HCT116 (cell line): ENCODE results near the gene WDR5. TPM values are rescaled to one million over a fixed set of nuclear protein-coding genes. Genes with fewer than 3 reads are reported as not detected.

ENCODE experiments used
- ATAC-seq: fragments of 200-7000 bp; cut with Tn5 transposase; 2 replicates; pipeline ENCODE4 v1.9.1; 2020; ENCODE audit warnings: mild to moderate bottlenecking, moderate library complexity
- BruUV-seq: library from RNA; stranded (reverse); fragments of 400-500 nt; replicated peaks from 2 replicates; lab custom pipeline; 2021; lab: Mats Ljungman, UMichigan
- CTCF ChIA-PET: fragments of 300-600 bp; sonication (Branson Sonifier 250); formaldehyde crosslinking; loops from one replicate; lab custom pipeline; 2021; ENCODE audit warnings: antibody characterized with exemption; lab: Charles Lee
- POLR2A ChIA-PET: fragments of 300-600, 350-600 bp; sonication (Branson Sonifier 250); formaldehyde crosslinking; loops from one replicate; lab custom pipeline; 2021; ENCODE audit warnings: antibody characterized with exemption; lab: Charles Lee
- RAD21 ChIA-PET, 2 experiments: fragments of 300-600 bp; sonication (Branson Sonifier 250); formaldehyde crosslinking; loops; one replicate each; lab custom pipeline; 2023; ENCODE audit warnings: low total read pairs in 2 of 2; ENCODE audit not compliant: uncharacterized antibody in 2 of 2, unreplicated experiment in 2 of 2, low non-redundant PET in 1 of 2; lab: Charles Lee
- DNase-seq: peaks from one replicate; pipeline ENCODE4 v3.0.0-alpha.2; 2010; ENCODE audit warnings: low read depth, low spot score
- H2AFZ ChIP-seq: fragments of 200-600 bp; shearing (Covaris generic), sonication (generic); 2 replicates; pipeline ENCODE4 v1.6.1; 2017; ENCODE audit warnings: low read depth, mixed run types, mixed read lengths, antibody characterized with exemption, low read length; ENCODE audit not compliant: poor library complexity, severe bottlenecking
- H3K27ac ChIP-seq: 2 replicates; pipeline ENCODE4 v1.5.1; 2012; ENCODE audit warnings: low read depth, low read length
- H3K27me3 ChIP-seq: fragments of 200-600 bp; sonication (generic); 2 replicates; pipeline ENCODE4 v1.6.1; 2016; ENCODE audit warnings: mixed run types, low read length, mixed read lengths; ENCODE audit not compliant: insufficient read depth
- H3K36me3 ChIP-seq, 2 experiments: fragments of 200-500 bp in 1 of 2; fragments of 200-600 bp in 1 of 2; sonication (Bioruptor generic) in 1 of 2; sonication (generic) in 1 of 2; 2 replicates each; pipeline versions ENCODE4 v1.5.1 to v1.6.1; 2014 to 2016; ENCODE audit warnings: low read length in 2 of 2, inconsistent platforms in 1 of 2, mixed read lengths in 1 of 2, mixed run types in 1 of 2; ENCODE audit not compliant: insufficient read depth in 2 of 2, control insufficient read depth in 1 of 2
- H3K4me1 ChIP-seq, 2 experiments: fragments of 200-600 bp in 1 of 2; sonication (generic) in 1 of 2; 2 replicates each; pipeline versions ENCODE4 v1.5.1 to v1.6.1; 2012 to 2017; ENCODE audit warnings: low read length in 2 of 2, inconsistent platforms in 1 of 2, mild to moderate bottlenecking in 1 of 2, mixed read lengths in 1 of 2, mixed run types in 1 of 2, moderate library complexity in 1 of 2; ENCODE audit not compliant: insufficient read depth in 2 of 2, control insufficient read depth in 1 of 2
- H3K4me2 ChIP-seq: fragments of 200-600 bp; sonication (generic); 2 replicates; pipeline ENCODE4 v1.6.1; 2017; ENCODE audit warnings: mixed run types, low read length, mixed read lengths
- H3K4me3 ChIP-seq, 2 experiments: fragments of 200-600 bp in 1 of 2; sonication (generic) in 1 of 2; replicated peaks in 1 of 2; 2 replicates each; pipeline ENCODE4 v1.5.1; 2011 to 2016; ENCODE audit warnings: low read length in 2 of 2, control low read depth in 1 of 2, low read depth in 1 of 2, mild to moderate bottlenecking in 1 of 2, mixed read lengths in 1 of 2, mixed run types in 1 of 2
- H3K79me2 ChIP-seq: fragments of 200-600 bp; sonication (generic); 2 replicates; pipeline ENCODE4 v1.6.1; 2017; ENCODE audit warnings: mild to moderate bottlenecking, mixed run types, low read length, moderate library complexity, mixed read lengths; ENCODE audit not compliant: insufficient read depth
- H3K9ac ChIP-seq: fragments of 200-600 bp; sonication (generic); 2 replicates; pipeline ENCODE4 v1.6.1; 2016; ENCODE audit warnings: low read length, mixed read lengths
- H3K9me2 ChIP-seq: fragments of 200-600 bp; sonication (generic), shearing (Covaris generic); 2 replicates; pipeline ENCODE4 v1.6.1; 2017; ENCODE audit warnings: mixed run types, mild to moderate bottlenecking, moderate library complexity; ENCODE audit not compliant: insufficient read depth
- H3K9me3 ChIP-seq, 2 experiments: fragments of 200-500 bp in 1 of 2; fragments of 200-600 bp in 1 of 2; sonication (Bioruptor generic) in 1 of 2; sonication (generic) in 1 of 2; 2 replicates each; pipeline ENCODE4 v1.6.1; 2014 to 2017; ENCODE audit warnings: low read length in 2 of 2, mixed read lengths in 2 of 2, inconsistent platforms in 1 of 2, low read depth in 1 of 2, mild to moderate bottlenecking in 1 of 2, mixed run types in 1 of 2, moderate library complexity in 1 of 2; ENCODE audit not compliant: control insufficient read depth in 1 of 2, insufficient read depth in 1 of 2
- H4K20me1 ChIP-seq: fragments of 200-600 bp; sonication (generic), shearing (Covaris generic); 2 replicates; pipeline ENCODE4 v1.6.1; 2017; ENCODE audit warnings: mixed run types, mild to moderate bottlenecking, moderate library complexity; ENCODE audit not compliant: insufficient read depth
- EGR1 ChIP-seq: IDR thresholded peaks from 2 replicates; pipeline ENCODE4 v1.6.1; 2012; ENCODE audit warnings: low read depth
- SRF ChIP-seq: IDR thresholded peaks from 2 replicates; pipeline ENCODE4 v1.6.1; 2012; ENCODE audit warnings: low read depth
- ZFX ChIP-seq: fragments of 450-650 bp; IDR thresholded peaks from 2 replicates; pipeline ENCODE4 v1.6.1; 2017
- intact Hi-C: fragments of 100-400 bp; cut with micrococcal nuclease; formaldehyde crosslinking; loops from 2 replicates; pipeline ENCODE4 v1.10.0; 2022
- total RNA-seq: library from RNA; stranded (reverse); gene quantifications from one replicate; pipeline ENCODE4 v1.2.1, GENCODE V29; 2021; ENCODE audit not compliant: unreplicated experiment

Gene WDR5
- total RNA-seq, 1 experiment from 2014 or later: 55.8 TPM

DNA sequence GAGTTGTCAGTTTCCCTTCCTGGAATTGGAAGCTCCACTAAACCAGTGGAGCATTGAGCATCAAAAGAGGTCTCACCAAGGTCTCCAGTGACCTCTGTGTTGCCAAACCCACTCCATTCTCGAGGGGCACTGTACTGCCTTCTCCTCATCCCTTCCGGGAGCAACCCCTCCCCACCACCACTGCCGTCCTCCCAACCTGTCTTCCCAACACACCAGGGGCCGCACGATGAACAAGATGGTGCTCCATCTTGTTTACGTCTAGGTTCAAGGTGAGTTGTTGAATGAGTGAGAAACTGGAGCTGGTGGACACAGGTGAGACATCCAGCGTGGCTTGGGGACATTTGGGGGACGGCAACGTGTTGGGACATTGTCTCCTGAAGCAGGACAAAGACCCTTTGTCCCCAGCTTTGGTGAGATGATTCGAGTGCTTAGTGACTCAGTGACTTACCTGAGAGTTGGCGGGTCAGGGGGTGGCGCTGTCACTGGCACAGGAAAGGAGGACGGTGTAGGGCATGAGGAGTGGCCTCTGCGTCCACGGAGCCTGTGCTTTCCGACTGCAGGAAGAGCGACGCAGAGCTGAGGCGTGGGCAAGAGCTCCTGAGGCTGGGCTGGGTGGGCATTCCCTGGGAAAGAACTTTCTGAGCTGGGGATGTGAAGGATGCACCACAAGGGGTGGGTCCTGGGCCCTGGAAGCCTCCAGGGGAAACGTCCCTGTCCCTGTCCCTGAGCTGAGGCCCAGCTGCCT is 73.3 kb downstream of the WDR5 start:
- H3K27ac ChIP-seq: no peak overlapping the region
- no peaks in the 10 kb centered on the region for H3K4me1 ChIP-seq
- no peak overlapping the region for H3K9ac ChIP-seq
- no peak overlapping the region for H3K4me2 ChIP-seq
- intact Hi-C loops: no loop called here
- no peaks in the 10 kb centered on the region; a peak in 2 of 4 replicates for H3K9me3 ChIP-seq
- TF ChIP-seq EGR1 (no peak), ZFX (no peak), SRF (no peak)
- TF ChIP-seq, all 23 proteins: peak for 0
- H3K9me2 ChIP-seq: no peaks in the 10 kb centered on the region
- no peaks in the 10 kb centered on the region for H3K36me3 ChIP-seq
- ChIA-PET RAD21 (no interaction called here), CTCF (no interaction called here), POLR2A (no interaction called here)
- DNase-seq (no peak), ATAC-seq (no peak)
- H3K79me2 ChIP-seq: no peaks in the 10 kb centered on the region
- no peaks in the 10 kb centered on the region for H4K20me1 ChIP-seq
- BruUV-seq: no TSS peak
- no peaks in the 10 kb centered on the region for H3K27me3 ChIP-seq
- H2AFZ ChIP-seq: no peak overlapping the region
- no peak overlapping the region for H3K4me3 ChIP-seq

Other genes starting within 250 kb of the WDR5 start
- 33.2 TPM for gene VAV2, start 143.8 kb upstream of the WDR5 start, total RNA-seq
- gene BRD3OS, start 110.6 kb upstream of the WDR5 start, total RNA-seq: 17.0 TPM
- 40.7 TPM for gene BRD3, start 68.1 kb upstream of the WDR5 start, total RNA-seq
- 57.2 TPM for gene RNU6ATAC, start 28.5 kb downstream of the WDR5 start, total RNA-seq
- 43.9 TPM for gene RXRA, start 190.4 kb downstream of the WDR5 start, total RNA-seq